ENCODE data around the gene GLRA1.

Gene GLRA1

GRCh38 chr5:151808451-151809169 lies 116.0 kb downstream of the GLRA1 start:
- no peak for TF ChIP-seq CTCF (IDR thresholded peaks at IDR 0.05; ENCODE audit: control insufficient read depth, extremely low read depth, insufficient read depth)
- H3K4me3 ChIP-seq (ENCODE audit: low read depth, low read length): no peak overlapping the region
- no peak for DNase-seq (ENCODE audit: low read depth)

- TF ChIP-seq CTCF (IDR thresholded peaks at IDR 0.05; ENCODE audit: control insufficient read depth, extremely low read depth, insufficient read depth): no peak
- no peak overlapping the region for H3K4me3 ChIP-seq (ENCODE audit: low read depth, low read length)
- DNase-seq (ENCODE audit: low read depth): no peak
Measured at GRCh38 chr5:151805414-151806223, 119.0 kb downstream of the GLRA1 start.

- no peak for DNase-seq (ENCODE audit: low read depth)
- H3K4me3 ChIP-seq (ENCODE audit: low read depth, low read length): no peak overlapping the region
- TF ChIP-seq CTCF (IDR thresholded peaks at IDR 0.05; ENCODE audit: control insufficient read depth, extremely low read depth, insufficient read depth): no peak
Measured at GRCh38 chr5:151800532-151800931, 124.1 kb downstream of the GLRA1 start.

- no peak for TF ChIP-seq CTCF (IDR thresholded peaks at IDR 0.05; ENCODE audit: control insufficient read depth, extremely low read depth, insufficient read depth)
- no peak for DNase-seq (ENCODE audit: low read depth)
- H3K4me3 ChIP-seq (ENCODE audit: low read depth, low read length): no peak overlapping the region
Measured at GRCh38 chr5:151799407-151799806, 125.2 kb downstream of the GLRA1 start.

GRCh38 chr5:151798674-151799073 lies 126.0 kb downstream of the GLRA1 start:
- H3K4me3 ChIP-seq (ENCODE audit: low read depth, low read length): no peak overlapping the region
- TF ChIP-seq CTCF (IDR thresholded peaks at IDR 0.05; ENCODE audit: control insufficient read depth, extremely low read depth, insufficient read depth): no peak
- DNase-seq (ENCODE audit: low read depth): no peak

- TF ChIP-seq CTCF (IDR thresholded peaks at IDR 0.05; ENCODE audit: control insufficient read depth, extremely low read depth, insufficient read depth): no peak
- no peak for DNase-seq (ENCODE audit: low read depth)
- no peak overlapping the region for H3K4me3 ChIP-seq (ENCODE audit: low read depth, low read length)
Measured at GRCh38 chr5:151795426-151795825, 129.2 kb downstream of the GLRA1 start.

Data from LNCaP clone FGC (cell line).